Measurements from ENCODE around the gene TEAD2.
"Not testable (repeated sequence)": the region's sequence is repeated elsewhere in the genome, so short reads cannot be mapped to it uniquely, and the experiment has no call there.

TEAD2 gene

DNA sequence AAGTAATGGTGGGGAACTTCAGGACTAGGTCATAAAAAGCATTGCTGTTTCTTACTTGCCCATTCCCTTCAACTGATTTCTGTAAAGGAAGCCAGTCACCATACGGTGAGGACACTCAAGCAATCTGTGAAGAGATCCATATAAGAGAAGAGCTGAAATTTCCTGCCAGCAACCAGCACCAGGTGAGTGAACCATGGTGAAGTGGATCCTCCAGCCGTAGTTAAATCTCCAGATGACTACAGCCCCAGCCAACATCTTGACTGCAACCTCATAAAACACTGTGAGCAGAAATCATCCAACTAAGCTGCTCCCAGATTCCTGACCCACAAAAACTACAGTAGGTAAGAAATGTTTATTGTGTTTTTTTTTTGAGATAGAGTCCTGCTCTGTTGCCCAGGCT, 33.5 kb downstream of the TEAD2 start:
- TF ChIP-seq, protein P1, sequence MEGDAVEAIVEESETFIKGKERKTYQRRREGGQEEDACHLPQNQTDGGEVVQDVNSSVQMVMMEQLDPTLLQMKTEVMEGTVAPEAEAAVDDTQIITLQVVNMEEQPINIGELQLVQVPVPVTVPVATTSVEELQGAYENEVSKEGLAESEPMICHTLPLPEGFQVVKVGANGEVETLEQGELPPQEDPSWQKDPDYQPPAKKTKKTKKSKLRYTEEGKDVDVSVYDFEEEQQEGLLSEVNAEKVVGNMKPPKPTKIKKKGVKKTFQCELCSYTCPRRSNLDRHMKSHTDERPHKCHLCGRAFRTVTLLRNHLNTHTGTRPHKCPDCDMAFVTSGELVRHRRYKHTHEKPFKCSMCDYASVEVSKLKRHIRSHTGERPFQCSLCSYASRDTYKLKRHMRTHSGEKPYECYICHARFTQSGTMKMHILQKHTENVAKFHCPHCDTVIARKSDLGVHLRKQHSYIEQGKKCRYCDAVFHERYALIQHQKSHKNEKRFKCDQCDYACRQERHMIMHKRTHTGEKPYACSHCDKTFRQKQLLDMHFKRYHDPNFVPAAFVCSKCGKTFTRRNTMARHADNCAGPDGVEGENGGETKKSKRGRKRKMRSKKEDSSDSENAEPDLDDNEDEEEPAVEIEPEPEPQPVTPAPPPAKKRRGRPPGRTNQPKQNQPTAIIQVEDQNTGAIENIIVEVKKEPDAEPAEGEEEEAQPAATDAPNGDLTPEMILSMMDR (IDR thresholded peaks at IDR 0.05; ENCODE audit: borderline replicate concordance, insufficient read depth, low read depth, low read length), result no peak
- H3K4me3 ChIP-seq (ENCODE audit: low read depth, low read length), result no peak overlapping the region

DNA sequence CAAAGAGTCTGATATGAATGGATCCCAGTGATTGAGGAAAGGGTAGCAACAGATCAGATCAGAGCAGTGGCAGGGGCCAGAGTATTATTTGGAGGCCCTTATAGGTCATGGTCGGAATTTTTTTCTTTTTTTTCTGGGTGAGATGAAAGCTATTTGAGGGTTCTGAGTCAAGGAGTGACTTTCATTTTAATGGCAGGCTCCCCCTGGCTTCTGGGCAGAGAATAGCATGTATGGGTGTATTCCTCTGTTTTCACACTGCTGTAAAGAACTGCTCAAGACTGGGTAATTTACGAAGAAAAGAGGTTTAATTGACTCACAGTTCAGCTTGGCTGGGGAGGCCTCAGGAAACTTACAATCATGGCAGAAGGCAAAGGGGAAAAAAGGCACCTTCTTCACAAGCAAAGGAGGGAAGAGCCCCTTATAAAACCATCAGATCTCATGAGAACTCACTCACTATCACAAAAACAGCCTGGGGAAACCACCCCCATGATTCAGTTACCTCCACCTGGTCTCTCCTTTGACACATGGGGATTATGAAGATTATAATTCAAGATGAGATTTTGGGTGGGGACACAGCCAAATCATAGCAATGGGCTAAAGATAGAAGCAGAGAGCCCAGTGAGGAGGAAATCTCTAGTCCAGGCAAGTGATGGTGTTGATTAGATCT, 34.2 kb downstream of the TEAD2 start:
- TF ChIP-seq, protein P1 (IDR thresholded peaks at IDR 0.05; ENCODE audit: borderline replicate concordance, insufficient read depth, low read depth, low read length), result peak; percentile 66
- no peak overlapping the region for H3K4me3 ChIP-seq (ENCODE audit: low read depth, low read length)

DNA sequence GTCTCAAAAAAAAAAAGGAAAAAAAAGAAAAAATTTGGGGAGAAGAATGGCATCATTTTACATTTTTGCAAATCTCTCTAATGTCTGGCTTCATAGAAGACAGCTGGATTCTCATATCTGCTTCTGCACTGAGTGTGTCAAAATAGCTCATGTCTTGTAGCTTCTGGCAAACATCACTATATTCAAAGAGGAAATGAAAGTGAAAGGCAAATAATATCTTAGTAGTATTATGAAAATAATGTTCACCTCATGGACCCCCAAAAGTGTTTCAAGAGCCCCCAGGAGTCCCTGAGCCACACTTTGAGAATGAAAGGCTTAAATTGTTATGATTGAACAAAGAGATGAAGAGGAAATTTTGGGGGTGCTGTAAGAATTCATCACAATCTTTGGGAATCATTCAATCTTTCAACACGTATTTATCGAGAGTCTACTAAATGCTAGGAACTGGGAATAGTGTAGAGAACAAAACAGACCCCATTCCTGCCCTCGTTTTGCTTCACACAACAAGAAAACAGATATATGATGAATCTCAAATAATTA, 36.0 kb downstream of the TEAD2 start:
- H3K4me3 ChIP-seq (ENCODE audit: low read depth, low read length), result no peak overlapping the region
- TF ChIP-seq, protein P1 (IDR thresholded peaks at IDR 0.05; ENCODE audit: borderline replicate concordance, insufficient read depth, low read depth, low read length), result no peak

DNA sequence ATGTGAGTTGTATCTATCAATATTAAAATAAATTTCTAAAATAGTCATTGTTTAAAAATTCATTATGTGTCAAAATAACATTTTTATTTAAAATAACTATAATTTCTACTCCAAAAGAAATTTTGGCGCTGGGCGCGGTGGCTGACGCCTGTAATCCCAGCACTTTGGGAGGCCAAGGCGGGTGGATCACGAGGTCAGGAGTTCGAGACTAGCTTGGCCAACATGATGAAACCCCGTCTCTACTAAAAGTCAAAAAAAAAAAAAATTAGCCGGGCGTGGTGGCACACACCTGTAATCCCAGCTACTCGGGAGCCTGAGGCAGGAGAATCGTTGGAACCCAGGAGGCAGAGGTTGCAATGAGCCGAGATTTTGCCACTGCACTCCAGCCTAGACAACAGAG, 36.5 kb downstream of the TEAD2 start:
- H3K4me3 ChIP-seq (ENCODE audit: low read depth, low read length), result not testable (repeated sequence)

DNA sequence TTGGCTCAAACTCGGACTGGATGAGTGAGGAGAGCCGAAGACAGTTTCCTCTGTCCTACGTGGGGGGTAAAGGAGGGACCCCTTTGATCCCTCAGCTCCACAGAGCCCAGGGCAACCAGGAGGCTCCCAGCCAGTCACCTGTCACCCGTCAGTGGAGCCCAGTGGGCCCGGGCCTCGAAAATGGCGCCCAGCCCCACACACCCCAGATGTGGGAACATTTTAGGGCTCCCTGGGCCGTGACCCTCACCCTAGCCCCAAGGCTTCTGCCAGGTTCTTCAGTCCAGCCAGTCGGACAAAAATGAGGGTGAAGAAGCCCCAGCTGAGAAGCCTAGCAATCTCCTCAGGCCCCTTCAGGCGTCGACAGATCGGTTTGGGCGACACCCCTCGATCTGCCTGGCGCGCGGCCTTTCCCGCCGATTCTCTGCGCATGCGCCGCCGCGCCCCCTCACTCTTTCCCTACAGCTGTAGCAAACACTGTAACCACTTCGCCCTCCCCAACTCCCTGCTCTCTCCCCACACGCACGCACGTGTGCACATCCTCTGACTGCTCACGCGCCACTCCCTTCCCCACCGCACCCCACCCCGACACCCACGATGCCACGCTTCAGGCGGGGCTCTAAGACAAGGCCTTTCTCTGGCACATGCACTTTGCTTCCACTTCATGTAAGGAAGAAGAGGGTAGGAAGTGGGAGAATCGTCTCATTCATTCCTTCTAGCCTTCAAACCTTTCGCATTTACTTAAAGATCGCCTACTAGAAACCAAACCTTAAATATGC, 37.2 kb downstream of the TEAD2 start, which contains the start of gene SLC6A16:
TSS of gene SLC6A16 (minus strand) at position 391 of the 776 bp plus-strand sequence. CDS start 13,844 bp downstream, outside the sequence.
- TF ChIP-seq, protein P1 (IDR thresholded peaks at IDR 0.05; ENCODE audit: borderline replicate concordance, insufficient read depth, low read depth, low read length), result no peak
- H3K4me3 ChIP-seq (ENCODE audit: low read depth, low read length), result no peak within 1 kb of the TSS

DNA sequence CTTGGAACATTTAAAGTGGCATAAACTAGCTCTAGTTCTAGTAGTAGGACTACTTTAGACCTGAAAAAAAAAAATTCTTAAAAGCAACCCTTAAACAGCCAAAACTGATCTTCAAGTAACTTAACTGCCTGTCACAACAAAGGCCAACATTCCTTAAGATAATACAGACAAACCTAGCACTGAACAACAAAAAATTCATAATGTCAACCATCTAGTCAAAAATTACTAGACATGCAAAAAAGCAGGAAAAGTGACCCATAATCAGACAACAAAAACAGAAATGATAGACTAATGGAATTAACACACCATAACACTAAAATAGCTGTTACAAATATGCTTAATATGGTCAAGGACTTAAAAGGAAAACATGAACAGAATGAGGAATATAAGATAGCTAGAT, 43.9 kb downstream of the TEAD2 start:
- no peak overlapping the region for H3K4me3 ChIP-seq (ENCODE audit: low read depth, low read length)
- TF ChIP-seq, protein P1 (IDR thresholded peaks at IDR 0.05; ENCODE audit: borderline replicate concordance, insufficient read depth, low read depth, low read length), result no peak

DNA sequence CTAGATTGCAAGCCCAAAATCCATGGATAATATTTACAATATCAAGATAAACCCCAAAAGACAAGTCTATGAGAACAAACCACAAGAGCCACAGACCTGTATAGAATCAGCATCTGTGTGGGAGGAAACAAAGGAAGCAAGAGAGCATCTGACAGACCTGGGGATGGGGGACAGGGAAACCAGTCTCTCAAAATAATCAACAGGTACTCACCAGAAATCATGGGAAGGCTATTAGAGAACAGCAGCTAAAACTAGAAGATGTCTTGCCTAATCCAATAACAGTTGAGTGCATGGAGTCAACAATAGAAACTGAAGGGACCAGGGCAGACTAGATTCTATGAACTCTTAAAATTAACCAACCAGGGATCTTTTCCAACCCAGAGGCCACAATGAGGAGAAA, 45.9 kb downstream of the TEAD2 start:
- no peak overlapping the region for H3K4me3 ChIP-seq (ENCODE audit: low read depth, low read length)
- TF ChIP-seq, protein P1 (IDR thresholded peaks at IDR 0.05; ENCODE audit: borderline replicate concordance, insufficient read depth, low read depth, low read length), result no peak
